ENCODE results near the gene GPR18.
"Not testable (repeated sequence)": the region's sequence is repeated elsewhere in the genome, so short reads cannot be mapped to it uniquely, and the experiment has no call there.

GPR18 gene

DNA sequence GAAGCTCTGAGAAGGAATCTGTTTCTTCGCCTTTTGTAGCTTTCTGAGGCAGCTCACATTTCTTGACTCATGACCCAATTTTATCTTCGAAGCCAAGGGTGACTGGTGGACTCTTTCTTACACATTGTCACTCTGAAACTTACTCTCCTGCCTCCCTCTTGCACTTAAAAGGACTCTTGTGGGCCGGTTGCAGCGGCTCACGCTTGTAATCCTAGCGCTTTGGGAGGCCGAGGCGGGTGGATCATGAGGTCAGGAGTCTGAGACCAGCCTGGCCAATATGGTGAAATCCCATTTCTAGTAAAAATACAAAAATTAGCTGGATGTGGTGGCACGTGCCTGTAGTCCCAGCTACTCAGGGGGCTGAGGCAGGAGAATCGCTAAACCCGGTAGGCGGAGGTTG, 27.6 kb downstream of the GPR18 start:
- not testable (repeated sequence) for H3K9me3 ChIP-seq (replicated peaks in 1 of 2; ENCODE audit: control insufficient read depth in 2 of 2, insufficient read depth in 1 of 2, low read depth in 1 of 2, low read length in 2 of 2); H4K8ac ChIP-seq (ENCODE audit: low read depth, low read length); H3K4me2 ChIP-seq (ENCODE audit: insufficient read depth, low read length, poor library complexity, severe bottlenecking); H3K4me3 ChIP-seq (ENCODE audit: low read length in 2 of 2); H2AK5ac ChIP-seq (ENCODE audit: low read depth, low read length); H2BK15ac ChIP-seq (ENCODE audit: low read length); H2BK12ac ChIP-seq (ENCODE audit: low read length); H3K36me3 ChIP-seq (replicated peaks in 1 of 2; ENCODE audit: control insufficient read depth in 2 of 2, insufficient read depth in 2 of 2, low read length in 2 of 2); H3K27me3 ChIP-seq (ENCODE audit: control insufficient read depth in 3 of 3, insufficient read depth in 3 of 3, low read depth in 1 of 3, low read length in 3 of 3); H4K91ac ChIP-seq (ENCODE audit: low read depth, low read length, poor library complexity); H2BK5ac ChIP-seq (ENCODE audit: low read length); H3K79me1 ChIP-seq (ENCODE audit: low read depth, low read length); H2AFZ ChIP-seq (ENCODE audit: low read length); H3K4me1 ChIP-seq (ENCODE audit: control insufficient read depth in 2 of 2, insufficient read depth in 1 of 2, low read depth in 1 of 2, low read length in 2 of 2); H3K18ac ChIP-seq (ENCODE audit: low read length); H3K23ac ChIP-seq (ENCODE audit: low read depth, low read length, poor library complexity); H3K9ac ChIP-seq (ENCODE audit: low read depth, low read length, poor library complexity); DNase-seq (ENCODE audit: low spot score); H3K4ac ChIP-seq (ENCODE audit: low read length); H3K14ac ChIP-seq (ENCODE audit: low read length); H2BK120ac ChIP-seq (ENCODE audit: low read depth, low read length); H3K27ac ChIP-seq (replicated peaks; ENCODE audit: low read length)
- no CpG with 5 or more reads among the region's 12 CpGs for WGBS, 2 donors (ENCODE audit: extremely low coverage in 2 of 2, insufficient read length in 2 of 2, insufficient replicate concordance in 1 of 2)

DNA sequence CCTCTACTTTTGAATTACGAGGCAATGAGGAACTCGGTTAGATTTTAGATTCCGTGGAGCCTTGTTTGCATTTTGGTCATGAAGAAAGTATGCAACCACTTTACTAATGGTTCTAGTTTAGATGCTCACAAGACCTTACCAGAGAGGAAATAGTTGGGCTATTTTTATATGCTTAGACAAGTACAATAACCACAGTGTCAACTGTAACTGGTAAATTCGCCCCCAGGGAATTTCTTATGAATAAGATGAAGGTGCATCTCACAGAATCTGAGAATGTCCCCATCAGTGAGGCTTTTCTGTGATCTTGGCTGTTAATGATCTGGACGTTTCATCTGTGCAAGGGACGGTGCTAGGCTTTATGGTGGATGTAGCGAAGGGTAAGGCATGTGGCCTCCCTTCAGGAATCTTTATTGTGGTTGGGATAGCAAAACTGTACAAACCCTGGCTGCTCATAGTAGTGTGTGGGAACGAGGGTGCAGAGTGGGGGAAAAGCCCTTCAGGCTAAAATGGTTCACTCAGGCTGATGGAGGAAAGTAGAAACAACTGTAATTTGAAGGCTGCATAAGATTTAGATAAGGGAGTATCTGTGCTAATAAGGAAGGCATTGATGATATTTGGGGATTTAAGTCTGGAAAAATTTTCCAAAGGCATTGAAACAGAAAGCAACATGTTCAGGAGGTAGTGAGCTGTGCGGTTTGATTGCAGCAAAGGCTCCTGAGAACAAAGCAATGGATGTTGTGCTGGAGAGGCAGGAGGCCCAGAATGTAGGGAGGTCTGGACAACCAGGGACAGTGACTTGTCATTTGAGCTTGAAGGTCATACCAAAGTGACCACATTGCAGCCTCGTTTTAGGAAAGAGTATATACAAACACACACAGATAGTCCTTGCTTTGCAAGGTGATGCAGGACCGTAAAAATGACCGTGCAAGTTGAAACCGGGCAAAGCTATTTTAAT, 29.2 kb downstream of the GPR18 start:
- Histone ChIP-seq H3K4me2 (ENCODE audit: insufficient read depth, low read length, poor library complexity, severe bottlenecking) (no peak overlapping the region), H2AK5ac (ENCODE audit: low read depth, low read length) (no peak overlapping the region), H3K9ac (ENCODE audit: low read depth, low read length, poor library complexity) (no peak overlapping the region), H3K4ac (ENCODE audit: low read length) (no peak overlapping the region), H3K36me3 (replicated peaks in 1 of 2; ENCODE audit: control insufficient read depth in 2 of 2, insufficient read depth in 2 of 2, low read length in 2 of 2) (peaks cover 0 to 2% of the 10 kb centered on the region in 2 donors), H3K23ac (ENCODE audit: low read depth, low read length, poor library complexity) (no peak overlapping the region), H3K18ac (ENCODE audit: low read length) (no peak overlapping the region), H3K14ac (ENCODE audit: low read length) (no peak overlapping the region), H2BK15ac (ENCODE audit: low read length) (no peak overlapping the region), H2BK5ac (ENCODE audit: low read length) (no peak overlapping the region), H3K27me3 (ENCODE audit: control insufficient read depth in 3 of 3, insufficient read depth in 3 of 3, low read depth in 1 of 3, low read length in 3 of 3) (no peaks in the 10 kb centered on the region), H3K27ac (replicated peaks; ENCODE audit: low read length) (no peak overlapping the region), H3K9me3 (replicated peaks in 1 of 2; ENCODE audit: control insufficient read depth in 2 of 2, insufficient read depth in 1 of 2, low read depth in 1 of 2, low read length in 2 of 2) (no peaks in the 10 kb centered on the region), H2BK120ac (ENCODE audit: low read depth, low read length) (no peak overlapping the region), H4K8ac (ENCODE audit: low read depth, low read length) (no peak overlapping the region), H3K79me1 (ENCODE audit: low read depth, low read length) (peaks cover 2% of the 10 kb centered on the region), H3K4me1 (ENCODE audit: control insufficient read depth in 2 of 2, insufficient read depth in 1 of 2, low read depth in 1 of 2, low read length in 2 of 2) (peaks cover 0 to 6% of the 10 kb centered on the region in 2 donors), H2BK12ac (ENCODE audit: low read length) (no peak overlapping the region), H4K91ac (ENCODE audit: low read depth, low read length, poor library complexity) (no peak overlapping the region), H2AFZ (ENCODE audit: low read length) (no peak overlapping the region), H3K4me3 (ENCODE audit: low read length in 2 of 2) (no peak overlapping the region)
- no peak for DNase-seq (ENCODE audit: low spot score)
- no CpG with 5 or more reads among the region's 13 CpGs for WGBS, 2 donors (ENCODE audit: extremely low coverage in 2 of 2, insufficient read length in 2 of 2, insufficient replicate concordance in 1 of 2)

DNA sequence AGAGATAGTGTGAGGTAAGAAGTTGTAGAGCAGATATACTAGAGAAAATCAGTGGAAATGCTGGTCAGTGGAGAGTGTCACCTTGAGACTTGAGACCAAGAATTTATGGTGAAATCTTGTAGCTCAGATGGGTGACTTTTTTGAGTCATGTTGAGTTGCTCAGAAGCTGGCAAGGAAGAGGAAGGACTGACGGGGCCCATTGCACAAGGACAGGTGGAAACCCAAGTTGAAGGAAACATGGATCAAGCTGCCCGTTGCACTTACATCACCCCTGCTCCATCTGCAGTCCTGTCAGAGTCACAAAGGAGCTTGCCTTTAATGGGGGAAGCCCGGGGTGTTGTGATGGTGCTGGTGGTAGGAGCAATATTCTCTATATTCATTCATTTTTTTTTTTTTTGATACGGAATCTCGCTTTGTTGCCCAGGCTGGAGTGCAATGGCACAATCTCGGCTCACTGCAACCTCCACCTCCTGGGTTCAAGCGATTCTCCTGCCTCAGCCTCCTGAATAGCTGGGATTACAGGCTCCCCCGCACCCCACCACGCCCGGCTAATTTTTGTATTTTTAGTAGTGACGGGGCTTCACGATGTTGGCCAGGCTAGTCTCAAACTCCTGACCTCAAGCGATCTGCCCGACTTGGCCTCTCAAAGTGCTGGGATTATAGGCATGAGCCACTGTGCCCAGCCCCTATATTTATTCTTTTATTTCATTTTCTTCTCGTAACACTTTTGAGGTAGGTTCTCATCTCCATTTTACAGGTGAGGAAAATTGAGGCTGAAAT, 30.1 kb downstream of the GPR18 start:
- Histone ChIP-seq H3K9ac (ENCODE audit: low read depth, low read length, poor library complexity) (no peak overlapping the region), H3K79me1 (ENCODE audit: low read depth, low read length) (no peaks in the 10 kb centered on the region), H3K23ac (ENCODE audit: low read depth, low read length, poor library complexity) (no peak overlapping the region), H2BK15ac (ENCODE audit: low read length) (no peak overlapping the region), H2AK5ac (ENCODE audit: low read depth, low read length) (no peak overlapping the region), H3K27ac (replicated peaks; ENCODE audit: low read length) (no peak overlapping the region), H2AFZ (ENCODE audit: low read length) (no peak overlapping the region), H3K18ac (ENCODE audit: low read length) (no peak overlapping the region), H3K9me3 (replicated peaks in 1 of 2; ENCODE audit: control insufficient read depth in 2 of 2, insufficient read depth in 1 of 2, low read depth in 1 of 2, low read length in 2 of 2) (peaks cover 0 to 6% of the 10 kb centered on the region in 2 donors), H2BK12ac (ENCODE audit: low read length) (no peak overlapping the region), H3K4ac (ENCODE audit: low read length) (no peak overlapping the region), H4K91ac (ENCODE audit: low read depth, low read length, poor library complexity) (no peak overlapping the region), H3K4me2 (ENCODE audit: insufficient read depth, low read length, poor library complexity, severe bottlenecking) (no peak overlapping the region), H2BK120ac (ENCODE audit: low read depth, low read length) (no peak overlapping the region), H3K14ac (ENCODE audit: low read length) (no peak overlapping the region), H3K36me3 (replicated peaks in 1 of 2; ENCODE audit: control insufficient read depth in 2 of 2, insufficient read depth in 2 of 2, low read length in 2 of 2) (peaks cover 0 to 2% of the 10 kb centered on the region in 2 donors), H3K4me1 (ENCODE audit: control insufficient read depth in 2 of 2, insufficient read depth in 1 of 2, low read depth in 1 of 2, low read length in 2 of 2) (peaks cover 0 to 9% of the 10 kb centered on the region in 2 donors), H4K8ac (ENCODE audit: low read depth, low read length) (no peak overlapping the region), H3K4me3 (ENCODE audit: low read length in 2 of 2) (no peak overlapping the region), H3K27me3 (ENCODE audit: control insufficient read depth in 3 of 3, insufficient read depth in 3 of 3, low read depth in 1 of 3, low read length in 3 of 3) (no peaks in the 10 kb centered on the region), H2BK5ac (ENCODE audit: low read length) (no peak overlapping the region)
- WGBS, 2 donors (ENCODE audit: extremely low coverage in 2 of 2, insufficient read length in 2 of 2, insufficient replicate concordance in 1 of 2) = no CpG with 5 or more reads among the region's 15 CpGs
- no peak for DNase-seq (ENCODE audit: low spot score)

DNA sequence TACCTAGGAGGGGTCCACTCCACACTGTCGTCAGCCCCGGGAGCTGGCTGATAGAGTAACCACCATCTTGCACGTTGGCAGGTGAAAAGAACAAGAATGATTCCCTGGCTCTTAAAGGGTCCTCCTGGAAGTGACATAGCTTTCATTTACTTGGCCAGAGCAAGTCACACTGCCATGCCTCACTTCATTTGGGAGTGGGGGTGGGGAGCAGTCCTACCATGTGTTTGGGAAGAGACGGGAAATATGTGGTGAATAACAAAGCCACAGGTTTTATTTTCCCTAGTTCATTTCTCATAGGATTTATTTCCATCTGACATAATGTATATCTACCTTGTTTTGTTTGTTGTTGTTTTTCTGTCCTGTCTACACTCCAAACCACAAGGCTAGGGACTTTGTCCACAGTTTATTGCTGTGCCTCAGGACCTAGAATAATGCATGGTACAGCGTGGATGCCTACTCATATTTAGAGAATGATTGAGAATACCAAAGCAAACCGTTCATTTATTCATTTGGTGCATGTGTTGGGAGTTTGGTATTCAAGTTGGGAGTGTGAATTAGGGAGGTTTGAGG, 30.8 kb downstream of the GPR18 start:
- DNase-seq (ENCODE audit: low spot score) = no peak
- H4K91ac ChIP-seq (ENCODE audit: low read depth, low read length, poor library complexity) = no peak overlapping the region
- no peak overlapping the region for H2AK5ac ChIP-seq (ENCODE audit: low read depth, low read length)
- no peaks in the 10 kb centered on the region for H3K79me1 ChIP-seq (ENCODE audit: low read depth, low read length)
- no peaks in the 10 kb centered on the region for H3K27me3 ChIP-seq (ENCODE audit: control insufficient read depth in 3 of 3, insufficient read depth in 3 of 3, low read depth in 1 of 3, low read length in 3 of 3)
- no peak overlapping the region for H3K27ac ChIP-seq (replicated peaks; ENCODE audit: low read length)
- H3K4me3 ChIP-seq (ENCODE audit: low read length in 2 of 2) = no peak overlapping the region
- H3K4ac ChIP-seq (ENCODE audit: low read length) = no peak overlapping the region
- H4K8ac ChIP-seq (ENCODE audit: low read depth, low read length) = no peak overlapping the region
- H3K9me3 ChIP-seq (replicated peaks in 1 of 2; ENCODE audit: control insufficient read depth in 2 of 2, insufficient read depth in 1 of 2, low read depth in 1 of 2, low read length in 2 of 2) = peaks cover 0 to 13% of the 10 kb centered on the region in 2 donors
- no CpG with 5 or more reads among the region's 6 CpGs for WGBS, 2 donors (ENCODE audit: extremely low coverage in 2 of 2, insufficient read length in 2 of 2, insufficient replicate concordance in 1 of 2)
- H2AFZ ChIP-seq (ENCODE audit: low read length) = no peak overlapping the region
- no peak overlapping the region for H3K4me2 ChIP-seq (ENCODE audit: insufficient read depth, low read length, poor library complexity, severe bottlenecking)
- H2BK12ac ChIP-seq (ENCODE audit: low read length) = no peak overlapping the region
- no peak overlapping the region for H3K14ac ChIP-seq (ENCODE audit: low read length)
- no peak overlapping the region for H2BK5ac ChIP-seq (ENCODE audit: low read length)
- H3K4me1 ChIP-seq (ENCODE audit: control insufficient read depth in 2 of 2, insufficient read depth in 1 of 2, low read depth in 1 of 2, low read length in 2 of 2) = peaks cover 0 to 9% of the 10 kb centered on the region in 2 donors
- H3K18ac ChIP-seq (ENCODE audit: low read length) = no peak overlapping the region
- no peak overlapping the region for H2BK120ac ChIP-seq (ENCODE audit: low read depth, low read length)
- no peak overlapping the region for H3K9ac ChIP-seq (ENCODE audit: low read depth, low read length, poor library complexity)
- no peak overlapping the region for H2BK15ac ChIP-seq (ENCODE audit: low read length)
- H3K36me3 ChIP-seq (replicated peaks in 1 of 2; ENCODE audit: control insufficient read depth in 2 of 2, insufficient read depth in 2 of 2, low read length in 2 of 2) = peaks cover 0 to 2% of the 10 kb centered on the region in 2 donors
- H3K23ac ChIP-seq (ENCODE audit: low read depth, low read length, poor library complexity) = no peak overlapping the region

Data from neuronal stem cell (in vitro differentiated cells).